Neutrophil (primary cell): Measurements from ENCODE around the gene CAPN10.

ENCODE experiments used
- H3K27ac ChIP-seq: fragments of 200-600 bp; sonication (generic); 2 replicates; pipeline ENCODE4 v1.5.1; 2016; ENCODE audit warnings: mild to moderate bottlenecking, moderate library complexity
- H3K27me3 ChIP-seq: fragments of 200-600 bp; sonication (generic); 2 replicates; pipeline ENCODE4 v1.6.0; 2016; ENCODE audit warnings: mild to moderate bottlenecking
- H3K36me3 ChIP-seq: fragments of 200-600 bp; sonication (generic); 2 replicates; pipeline ENCODE4 v1.5.1; 2017
- H3K4me1 ChIP-seq, 2 experiments: fragments of 200-600 bp in 1 of 2; sonication (generic) in 1 of 2; 1 replicate in 1 of 2; 2 replicates in 1 of 2; pipeline versions ENCODE4 v1.5.1 to v1.6.1; 2013 to 2016; ENCODE audit warnings: low read depth in 1 of 2, low read length in 1 of 2, mild to moderate bottlenecking in 1 of 2, moderate library complexity in 1 of 2; ENCODE audit not compliant: control insufficient read depth in 1 of 2, insufficient read depth in 1 of 2
- H3K4me3 ChIP-seq, 2 experiments: fragments of 200-600 bp in 1 of 2; sonication (generic) in 1 of 2; 1 replicate in 1 of 2; 2 replicates in 1 of 2; pipeline ENCODE4 v1.5.1; 2013 to 2016; ENCODE audit warnings: low read depth in 1 of 2, low read length in 1 of 2, mild to moderate bottlenecking in 1 of 2, moderate library complexity in 1 of 2
- H3K9me3 ChIP-seq: fragments of 200-600 bp; sonication (generic); 2 replicates; pipeline ENCODE4 v1.5.1; 2016
- CTCF ChIP-seq: fragments of 200-600 bp; sonication (generic); IDR thresholded peaks from 2 replicates; pipeline ENCODE4 v1.5.1; 2016; ENCODE audit warnings: antibody characterized with exemption

The CAPN10 gene

GRCh38 chr2:240629619-240629967 is 43.1 kb downstream of the CAPN10 start:
- no peaks in the 10 kb centered on the region for H3K36me3 ChIP-seq
- H3K4me1 ChIP-seq = peaks cover 13 to 16% of the 10 kb centered on the region in 2 experiments
- H3K9me3 ChIP-seq = no peaks in the 10 kb centered on the region
- H3K27me3 ChIP-seq = peaks cover 13% of the 10 kb centered on the region
- H3K27ac ChIP-seq = no peak overlapping the region
- no peak overlapping the region for H3K4me3 ChIP-seq
- no peak for TF ChIP-seq CTCF

- H3K4me3 ChIP-seq = no peak overlapping the region
- no peak overlapping the region for H3K27ac ChIP-seq
- TF ChIP-seq CTCF = no peak
These were observed 43.6 kb downstream of the CAPN10 start for GRCh38 chr2:240629968-240630770.

GRCh38 chr2:240630771-240631547 is 44.4 kb downstream of the CAPN10 start:
- H3K4me1 ChIP-seq = peaks cover 4 to 7% of the 10 kb centered on the region in 2 experiments
- peaks cover 4% of the 10 kb centered on the region for H3K27me3 ChIP-seq
- no peaks in the 10 kb centered on the region for H3K36me3 ChIP-seq
- H3K4me3 ChIP-seq = no peak overlapping the region
- TF ChIP-seq CTCF = no peak
- no peak overlapping the region for H3K27ac ChIP-seq
- no peaks in the 10 kb centered on the region for H3K9me3 ChIP-seq

More at GRCh38 chr2:240629968-240630770, 43.6 kb downstream of the CAPN10 start:
- no peaks in the 10 kb centered on the region for H3K36me3 ChIP-seq
- H3K9me3 ChIP-seq = no peaks in the 10 kb centered on the region
- peaks cover 10 to 11% of the 10 kb centered on the region in 2 experiments for H3K4me1 ChIP-seq
- H3K27me3 ChIP-seq = peaks cover 7% of the 10 kb centered on the region

- peaks cover 4 to 6% of the 10 kb centered on the region in 2 experiments for H3K4me1 ChIP-seq
- H3K27me3 ChIP-seq = peaks cover 4% of the 10 kb centered on the region
- TF ChIP-seq CTCF = no peak
- H3K4me3 ChIP-seq = no peak overlapping the region
- no peaks in the 10 kb centered on the region for H3K9me3 ChIP-seq
- no peaks in the 10 kb centered on the region for H3K36me3 ChIP-seq
- no peak overlapping the region for H3K27ac ChIP-seq
These were observed 45.2 kb downstream of the CAPN10 start for GRCh38 chr2:240631548-240632305.

- Histone ChIP-seq H3K36me3 (no peaks in the 10 kb centered on the region), H3K4me3 (no peak overlapping the region), H3K27me3 (no peaks in the 10 kb centered on the region), H3K27ac (no peak overlapping the region), H3K9me3 (no peaks in the 10 kb centered on the region), H3K4me1 (peaks cover 0 to under 1% of the 10 kb centered on the region in 2 experiments)
- no peak for TF ChIP-seq CTCF
These were observed 45.8 kb downstream of the CAPN10 start for GRCh38 chr2:240632306-240632721.
